GM23248 (cell line): ENCODE data around the gene ZNF280C. TPM values are rescaled to one million over a fixed set of nuclear protein-coding genes. Genes with fewer than 3 reads are reported as not detected.

Experiments
- DNase-seq: peaks from one replicate; pipeline ENCODE4 v3.0.0-alpha.2; 2015
- H2AFZ ChIP-seq: fragments of 200-600 bp; sonication (generic); 2 replicates; pipeline ENCODE4 v1.6.1; 2016; ENCODE audit warnings: antibody characterized with exemption
- H3F3A ChIP-seq: fragments of 200-600 bp; sonication (generic); 2 replicates; pipeline ENCODE4 v1.6.1; 2016; ENCODE audit warnings: mild to moderate bottlenecking, antibody characterized with exemption, mixed run types; ENCODE audit not compliant: insufficient read depth
- H3K27ac ChIP-seq: fragments of 200-600 bp; sonication (generic); 2 replicates; pipeline ENCODE4 v1.5.1; 2016; ENCODE audit warnings: mild to moderate bottlenecking
- H3K27me3 ChIP-seq: fragments of 200-600 bp; sonication (generic); replicated peaks from 2 replicates; pipeline ENCODE4 v1.6.1; 2016; ENCODE audit warnings: mild to moderate bottlenecking; ENCODE audit not compliant: insufficient read depth
- H3K36me3 ChIP-seq: fragments of 200-600 bp; sonication (generic); 2 replicates; pipeline ENCODE4 v1.6.1; 2016; ENCODE audit warnings: low read depth, mild to moderate bottlenecking
- H3K4me1 ChIP-seq: fragments of 200-600 bp; sonication (generic); 2 replicates; pipeline ENCODE4 v1.6.1; 2016; ENCODE audit warnings: mild to moderate bottlenecking; ENCODE audit not compliant: insufficient read depth
- H3K4me2 ChIP-seq: fragments of 200-600 bp; sonication (generic); one replicate; pipeline ENCODE4 v1.6.1; 2016; ENCODE audit warnings: mild to moderate bottlenecking; ENCODE audit not compliant: unreplicated experiment
- H3K4me3 ChIP-seq: fragments of 200-600 bp; sonication (generic); 2 replicates; pipeline ENCODE4 v1.5.1; 2016; ENCODE audit warnings: mild to moderate bottlenecking
- H3K79me2 ChIP-seq: fragments of 200-600 bp; sonication (generic); 2 replicates; pipeline ENCODE4 v1.6.1; 2016; ENCODE audit warnings: mild to moderate bottlenecking; ENCODE audit not compliant: insufficient read depth
- H3K9ac ChIP-seq: fragments of 200-600 bp; sonication (generic); 2 replicates; pipeline ENCODE4 v1.6.1; 2016; ENCODE audit warnings: mild to moderate bottlenecking
- H3K9me2 ChIP-seq: fragments of 200-600 bp; sonication (generic); 2 replicates; pipeline ENCODE4 v1.6.1; 2016; ENCODE audit warnings: mixed run types, mild to moderate bottlenecking, moderate library complexity; ENCODE audit not compliant: insufficient read depth
- H3K9me3 ChIP-seq: fragments of 200-600 bp; sonication (generic); one replicate; pipeline ENCODE4 v1.6.1; 2017; ENCODE audit warnings: low read depth
- H4K20me1 ChIP-seq: fragments of 200-600 bp; sonication (generic); 2 replicates; pipeline ENCODE4 v1.6.0; 2016; ENCODE audit not compliant: insufficient read depth
- EZH2 ChIP-seq: fragments of 200-600 bp; sonication (generic); IDR thresholded peaks from 2 replicates; pipeline ENCODE4 v1.6.1; 2018; ENCODE audit warnings: antibody characterized with exemption, mild to moderate bottlenecking; ENCODE audit not compliant: insufficient read depth, poor library complexity, severe bottlenecking
- EZH2phosphoT487 ChIP-seq: fragments of 200-600 bp; sonication (generic); IDR thresholded peaks from 2 replicates; pipeline ENCODE4 v1.6.1; 2018; ENCODE audit warnings: antibody characterized with exemption, moderate library complexity, mild to moderate bottlenecking, low read depth; ENCODE audit not compliant: insufficient read depth
- WGBS, 2 experiments: methylation state at CpG; one replicate each; pipeline ENCODE4 v1.1.6; 2015 to 2017; ENCODE audit warnings: low lambda C conversion rate in 2 of 2, low coverage in 1 of 2; ENCODE audit errors: missing lambda C conversion rate in 2 of 2; 5-methylcytosine and 5-hydroxymethylcytosine counted together
- in situ Hi-C: fragments of 300-500 bp; cut with MboI; formaldehyde crosslinking; loops from 2 replicates; pipeline ENCODE4 v1.15.0; 2020
- polyA plus RNA-seq: library from polyadenylated mRNA; unstranded; fragments of >200 nt; fragmentation: Nextera tagmentation; extraction: Ambion mirVana; gene quantifications from 2 replicates; pipeline ENCODE4 v1.2.1, GENCODE V29; 2016
- total RNA-seq: library from RNA; depleted of rRNA; stranded (reverse); fragments of >200 nt; shearing (Covaris generic); gene quantifications from 2 replicates; pipeline ENCODE4 v1.2.3, GENCODE V29; 2014

ZNF280C gene
- total and polyA plus RNA-seq, 2 experiments from 2014 or later, result 2.0 to 3.4 TPM

DNA sequence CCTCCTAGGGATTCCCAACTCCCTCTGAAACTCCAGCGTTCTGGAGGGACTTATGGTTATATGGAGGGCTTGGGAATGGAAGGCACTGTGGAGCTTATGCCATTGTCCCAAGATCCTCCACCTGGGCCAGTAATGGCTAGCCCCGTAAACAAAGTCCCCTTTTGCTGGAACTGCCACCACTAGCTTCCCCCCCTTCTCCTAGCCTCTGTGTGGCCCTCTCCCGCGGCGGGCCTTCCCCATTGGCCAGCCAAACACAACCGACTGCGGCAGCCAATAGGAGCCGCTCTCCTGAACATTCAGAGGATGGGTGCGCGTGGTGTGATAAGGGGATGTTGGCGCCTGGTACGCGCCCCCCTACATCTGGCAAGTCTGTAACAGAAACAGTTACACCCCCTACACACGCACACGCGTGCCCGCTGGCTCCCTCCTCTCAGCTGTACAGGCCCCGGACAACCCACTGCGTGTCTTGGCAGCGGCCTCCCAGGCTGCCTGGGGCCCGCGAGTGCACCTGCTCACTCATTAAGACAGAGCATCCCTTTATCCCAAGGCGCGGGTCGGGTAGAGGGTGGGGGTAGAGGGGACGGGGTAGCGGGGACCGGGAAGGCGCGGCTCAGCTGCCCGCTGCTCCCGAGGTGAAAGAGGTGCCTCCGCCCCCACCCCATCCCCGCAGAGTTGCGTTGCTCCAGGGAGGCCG, 97.8 kb downstream of the ZNF280C start:
- DNase-seq, result peak; percentile 11
- no peak for TF ChIP-seq EZH2phosphoT487
- no peak for TF ChIP-seq EZH2
- H3K27me3 ChIP-seq, result no peaks in the 10 kb centered on the region
- H3K9ac ChIP-seq, result peak overlapping the region; percentile 62
- H3K4me1 ChIP-seq, result peaks cover 17% of the 10 kb centered on the region
- no peaks in the 10 kb centered on the region for H3K79me2 ChIP-seq
- H3K9me2 ChIP-seq, result no peaks in the 10 kb centered on the region
- H3K9me3 ChIP-seq, result no peaks in the 10 kb centered on the region
- in situ Hi-C loops, result no loop called here
- no peaks in the 10 kb centered on the region for H4K20me1 ChIP-seq
- H3K4me2 ChIP-seq, result peak overlapping the region; percentile 48
- peaks cover 15% of the 10 kb centered on the region for H3F3A ChIP-seq
- H2AFZ ChIP-seq, result peak overlapping the region; percentile 81
- 16 to 33% methylated on average over 17 to 18 of the region's 36 CpGs for WGBS, 2 experiments
- H3K4me3 ChIP-seq, result peak overlapping the region; percentile 64
- H3K36me3 ChIP-seq, result no peaks in the 10 kb centered on the region
- H3K27ac ChIP-seq, result no peak overlapping the region

DNA sequence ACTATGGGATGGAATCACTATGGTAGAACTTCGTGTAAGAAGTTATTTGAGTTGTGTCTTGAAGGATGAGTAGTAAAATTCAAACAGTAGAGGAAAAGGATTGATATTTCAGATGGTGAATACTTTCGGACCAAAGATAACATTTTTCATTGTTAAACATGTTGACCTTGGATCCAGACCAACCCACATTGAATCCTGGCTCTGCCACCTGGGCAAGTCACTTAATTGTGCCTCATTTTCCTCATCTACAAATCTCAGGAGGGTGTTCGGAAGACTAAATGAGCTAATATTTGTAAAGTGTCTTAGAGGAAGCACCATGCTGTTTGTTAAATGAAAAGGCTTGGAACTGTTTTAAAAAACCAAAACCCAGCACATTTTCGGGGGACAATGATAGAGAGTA, 101.7 kb downstream of the ZNF280C start:
- Histone ChIP-seq H4K20me1 (no peaks in the 10 kb centered on the region), H3K27ac (no peak overlapping the region), H3K9ac (peak overlapping the region; percentile 93), H3K79me2 (peaks cover 31% of the 10 kb centered on the region), H3K36me3 (no peaks in the 10 kb centered on the region), H3F3A (0 out of 2 replicates have a peak, but pooled peaks cover 4% of the 10 kb centered on the region), H3K4me3 (peak overlapping the region; percentile 98), H3K9me3 (no peaks in the 10 kb centered on the region), H3K9me2 (no peaks in the 10 kb centered on the region), H3K4me2 (peak overlapping the region; percentile 80), H3K27me3 (no peaks in the 10 kb centered on the region), H2AFZ (peak overlapping the region; percentile 90), H3K4me1 (peaks cover 6% of the 10 kb centered on the region)
- DNase-seq, result no peak
- in situ Hi-C loops, result no loop called here
- WGBS, 2 experiments, result 67 to 74% methylated on average over 4 of the region's 4 CpGs
- TF ChIP-seq EZH2, result no peak
- TF ChIP-seq EZH2phosphoT487, result no peak

DNA sequence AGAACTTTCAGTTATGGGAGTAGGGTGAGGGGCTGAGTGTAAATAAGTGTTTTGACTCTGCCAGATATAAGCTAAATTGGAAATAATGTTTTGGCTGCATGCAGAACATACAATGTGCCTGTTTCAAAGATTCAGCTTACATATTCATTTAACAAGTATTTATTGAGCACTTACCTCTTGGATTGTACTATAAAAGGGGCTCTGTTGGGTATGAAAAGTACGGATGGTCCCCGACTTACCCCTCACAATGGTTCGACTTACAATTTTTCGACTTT, 102.3 kb downstream of the ZNF280C start:
- H3K9ac ChIP-seq, result peak overlapping the region; percentile 93
- in situ Hi-C loops, result no loop called here
- H3K79me2 ChIP-seq, result peaks cover 37% of the 10 kb centered on the region
- H2AFZ ChIP-seq, result peak overlapping the region; percentile 90
- no peak for DNase-seq
- H3K4me2 ChIP-seq, result peak overlapping the region; percentile 80
- H3K27me3 ChIP-seq, result no peaks in the 10 kb centered on the region
- no peaks in the 10 kb centered on the region for H4K20me1 ChIP-seq
- H3K9me3 ChIP-seq, result no peaks in the 10 kb centered on the region
- peak overlapping the region; percentile 98 for H3K4me3 ChIP-seq
- TF ChIP-seq EZH2phosphoT487 (no peak), EZH2 (no peak)
- H3K27ac ChIP-seq, result peak overlapping the region; percentile 93
- H3K36me3 ChIP-seq, result no peaks in the 10 kb centered on the region
- no peaks in the 10 kb centered on the region for H3K9me2 ChIP-seq
- H3F3A ChIP-seq, result 0 out of 2 replicates have a peak, but pooled peaks cover 4% of the 10 kb centered on the region
- WGBS, 2 experiments, result 0% methylated on average over 4 of the region's 4 CpGs
- peaks cover 6% of the 10 kb centered on the region for H3K4me1 ChIP-seq

DNA sequence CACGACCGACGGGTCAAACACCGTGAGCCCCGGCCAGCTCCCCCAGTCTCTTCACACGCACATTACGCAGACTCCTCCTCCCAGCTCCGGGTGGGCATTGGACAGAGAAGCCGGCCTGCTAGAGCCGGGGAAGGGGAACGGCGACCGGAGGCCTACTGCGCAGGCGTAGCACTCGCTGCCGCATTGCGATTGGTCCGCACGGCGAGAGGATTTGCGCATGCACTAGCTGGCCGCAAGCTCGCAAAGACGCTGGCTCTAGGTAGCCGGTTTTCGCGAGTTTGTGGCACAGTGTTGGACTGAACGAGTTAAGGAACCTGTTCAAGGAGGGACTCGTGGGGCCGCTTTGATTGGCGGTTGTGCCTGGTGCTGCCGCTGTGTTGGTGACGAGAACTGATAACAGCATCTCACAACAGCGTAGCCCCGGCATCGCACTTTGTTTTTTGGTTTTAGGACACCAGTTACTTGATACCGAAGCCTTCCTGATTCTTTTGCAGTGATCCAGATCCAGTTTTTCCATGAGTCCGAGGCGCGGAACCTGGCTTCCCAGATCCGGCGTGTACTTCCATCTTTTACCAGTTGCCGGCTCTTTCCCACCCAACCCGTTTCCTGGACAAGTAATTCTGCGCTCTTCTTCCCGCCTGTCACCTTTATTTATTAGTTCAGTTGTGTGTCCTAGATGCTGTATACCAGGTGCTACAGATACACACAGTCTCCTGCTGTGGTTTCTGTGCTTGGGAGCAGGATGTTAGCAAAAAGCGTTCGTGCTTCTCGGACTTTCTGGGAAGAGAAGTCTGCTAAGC, 102.8 kb downstream of the ZNF280C start, which contains the start of gene AIFM1:
AIFM1 (minus strand) TSS at position 139 of the 800 bp plus-strand sequence. CDS start 185 bp downstream, outside the sequence.
- TF ChIP-seq EZH2phosphoT487, result no peak
- no peak for TF ChIP-seq EZH2
- Histone ChIP-seq H3K9me2 (no peaks in the 10 kb centered on the region), H3K27ac (peak within 1 kb of the TSS; percentile 93), H3K4me2 (peak within 1 kb of the TSS; percentile 83), H3K4me3 (peak within 1 kb of the TSS; percentile 98), H3K4me1 (peaks cover 6% of the 10 kb centered on the region), H3F3A (0 out of 2 replicates have a peak, but pooled peaks cover 4% of the 10 kb centered on the region), H3K27me3 (no peaks in the 10 kb centered on the region), H3K36me3 (no peaks in the 10 kb centered on the region), H3K79me2 (peaks cover 41% of the 10 kb centered on the region), H3K9ac (peak within 1 kb of the TSS; percentile 93), H4K20me1 (no peaks in the 10 kb centered on the region), H3K9me3 (no peaks in the 10 kb centered on the region), H2AFZ (peak within 1 kb of the TSS; percentile 90)
- in situ Hi-C loops, result no loop called here
- DNase-seq, result peak; percentile 94
- WGBS, 2 experiments, result 1% methylated on average over 22 to 46 of the region's 50 CpGs
